Activated CD8-positive, alpha-beta T cell treated with anti-CD3 and anti-CD28 coated beads for 36 hours (primary cell): ENCODE measurements around the gene METTL25B. TPM values are rescaled to one million over a fixed set of nuclear protein-coding genes. Genes with fewer than 3 reads are reported as not detected.
"Not testable (repeated sequence)": the region's sequence is repeated elsewhere in the genome, so short reads cannot be mapped to it uniquely, and the experiment has no call there.

ENCODE experiments used
- ATAC-seq: fragments of 200-7000 bp; cut with Tn5 transposase; one replicate; pipeline ENCODE4 v1.10.0; 2021; ENCODE audit warnings: mild to moderate bottlenecking, moderate library complexity
- CTCF ChIA-PET: fragments of 350-600 bp; sonication (Branson Sonifier 250); formaldehyde crosslinking; loops from one replicate; lab custom pipeline; 2021; ENCODE audit warnings: antibody characterized with exemption; lab: Charles Lee
- POLR2A ChIA-PET: fragments of 350-600 bp; sonication (Branson Sonifier 250); formaldehyde crosslinking; loops from one replicate; lab custom pipeline; 2021; ENCODE audit warnings: antibody characterized with exemption; lab: Charles Lee
- DNase-seq: peaks from one replicate; pipeline ENCODE4 v3.0.0-alpha.2; 2020
- H3K27ac Mint-ChIP-seq: one replicate; pipeline ENCODE4 v1.8.0; 2021; ENCODE audit warnings: mild to moderate bottlenecking, mixed read lengths
- H3K27me3 Mint-ChIP-seq: one replicate; pipeline ENCODE4 v1.8.0; 2021; ENCODE audit warnings: mixed read lengths
- H3K36me3 Mint-ChIP-seq: one replicate; pipeline ENCODE4 v1.8.0; 2021; ENCODE audit warnings: low read depth, mixed read lengths
- H3K4me1 Mint-ChIP-seq: one replicate; pipeline ENCODE4 v1.8.0; 2021; ENCODE audit warnings: low read depth, mixed read lengths
- H3K4me3 Mint-ChIP-seq: one replicate; pipeline ENCODE4 v1.8.0; 2021; ENCODE audit warnings: mild to moderate bottlenecking, moderate library complexity, mixed read lengths
- H3K9me3 Mint-ChIP-seq: one replicate; pipeline ENCODE4 v1.8.0; 2021; ENCODE audit warnings: mixed read lengths
- CTCF ChIP-seq: fragments of 200-600 bp; IDR thresholded peaks from one replicate; pipeline ENCODE4 v1.8.0; 2022; ENCODE audit warnings: antibody characterized with exemption, mild to moderate bottlenecking
- intact Hi-C: fragments of 100-400 bp; cut with micrococcal nuclease; formaldehyde crosslinking; loops from one replicate; pipeline ENCODE4 v1.10.0; 2022
- total RNA-seq, 2 experiments: library from RNA; stranded (reverse); gene quantifications; one replicate each; pipeline ENCODE4 v1.2.3, GENCODE V29; 2021

Gene METTL25B
- total RNA-seq, 2 experiments from 2014 or later, result 32.3 to 32.5 TPM

- no peak overlapping the region for H3K27ac Mint-ChIP-seq
- POLR2A ChIA-PET, result interaction anchor here (0.9 to 1.1 kb wide), 3 partner anchors 10 to 48 kb away, joined by 3 to 4 read pairs (median 3); no protein-coding TSS in a partner anchor
- no peaks in the 10 kb centered on the region for H3K27me3 Mint-ChIP-seq
- DNase-seq (no peak), ATAC-seq (no peak)
- no peak overlapping the region for H3K4me3 Mint-ChIP-seq
- intact Hi-C loops, result no loop called here
- H3K9me3 Mint-ChIP-seq, result no peaks in the 10 kb centered on the region
- H3K36me3 Mint-ChIP-seq, result no peaks in the 10 kb centered on the region
- peaks cover 5% of the 10 kb centered on the region for H3K4me1 Mint-ChIP-seq
- CTCF ChIA-PET, result interaction anchor here (0.9 to 1.3 kb wide), 2 partner anchors 32 to 34 kb away, joined by 3 to 6 read pairs; partner anchors contain the start of genes ISG20L2 and METTL25B
- no peak for TF ChIP-seq CTCF
These were observed 32.0 kb downstream of the METTL25B start for GRCh38 chr1:156760092-156760795.

- TF ChIP-seq CTCF, result no peak
- Mint-ChIP-seq H3K27ac (no peak overlapping the region), H3K4me3 (no peak overlapping the region), H3K27me3 (no peaks in the 10 kb centered on the region), H3K9me3 (no peaks in the 10 kb centered on the region), H3K4me1 (peaks cover 3% of the 10 kb centered on the region), H3K36me3 (no peaks in the 10 kb centered on the region)
- POLR2A ChIA-PET, result interaction anchor here (0.9 to 1.0 kb wide), 2 partner anchors 18 to 47 kb away, joined by 3 to 4 read pairs; no protein-coding TSS in a partner anchor
- DNase-seq, result no peak
- CTCF ChIA-PET, result interaction anchor here (0.9 to 1.3 kb wide), 2 partner anchors 32 to 35 kb away, joined by 3 to 6 read pairs; partner anchors contain the start of genes ISG20L2 and METTL25B
- ATAC-seq, result no peak
- intact Hi-C loops, result no loop called here
These were observed 32.5 kb downstream of the METTL25B start for GRCh38 chr1:156760796-156761104.

- POLR2A ChIA-PET, result interaction anchor here (0.6 to 5.0 kb wide), 2 partner anchors 37 to 265 kb away, joined by 3 to 35 read pairs; partner anchors contain the start of genes ISG20L2 and METTL25B
- CTCF ChIA-PET, result interaction anchor here (1.3 to 7.5 kb wide), 2 partner anchors 24 to 38 kb away, joined by 3 to 92 read pairs; partner anchors contain the start of genes ISG20L2, METTL25B and MRPL24
- intact Hi-C loops, result loop anchor here (5.0 kb wide), 1 partner anchor 38 kb away; the partner anchor contains the start of genes ISG20L2 and METTL25B
- not testable (repeated sequence) for H3K4me3 Mint-ChIP-seq, H3K9me3 Mint-ChIP-seq, H3K27me3 Mint-ChIP-seq, H3K27ac Mint-ChIP-seq, ATAC-seq, DNase-seq
- Mint-ChIP-seq H3K4me1 (peaks cover 20% of the 10 kb centered on the region), H3K36me3 (peaks cover 17% of the 10 kb centered on the region)
These were observed 36.9 kb downstream of the METTL25B start for GRCh38 chr1:156765136-156765535.

- peaks cover 21% of the 10 kb centered on the region for H3K36me3 Mint-ChIP-seq
- H3K4me3 Mint-ChIP-seq, result no peak overlapping the region
- H3K4me1 Mint-ChIP-seq, result peaks cover 22% of the 10 kb centered on the region
- CTCF ChIA-PET, result interaction anchor here (1.3 to 7.5 kb wide), 2 partner anchors 24 to 39 kb away, joined by 3 to 92 read pairs; partner anchors contain the start of genes ISG20L2, METTL25B and MRPL24
- no peaks in the 10 kb centered on the region for H3K27me3 Mint-ChIP-seq
- intact Hi-C loops, result loop anchor here (2.0 to 5.0 kb wide), 2 partner anchors 13 to 38 kb away; partner anchors contain the start of genes ISG20L2 and METTL25B
- POLR2A ChIA-PET, result interaction anchor here (4.1 to 5.0 kb wide), 2 partner anchors 14 to 38 kb away, joined by 35 to 41 read pairs; partner anchors contain the start of genes HDGF, ISG20L2 and METTL25B
- peak overlapping the region; percentile 34 for H3K27ac Mint-ChIP-seq
- no peak for TF ChIP-seq CTCF
- DNase-seq (no peak), ATAC-seq (no peak)
- H3K9me3 Mint-ChIP-seq, result no peaks in the 10 kb centered on the region
These were observed 37.4 kb downstream of the METTL25B start for GRCh38 chr1:156765666-156766065.

DNA sequence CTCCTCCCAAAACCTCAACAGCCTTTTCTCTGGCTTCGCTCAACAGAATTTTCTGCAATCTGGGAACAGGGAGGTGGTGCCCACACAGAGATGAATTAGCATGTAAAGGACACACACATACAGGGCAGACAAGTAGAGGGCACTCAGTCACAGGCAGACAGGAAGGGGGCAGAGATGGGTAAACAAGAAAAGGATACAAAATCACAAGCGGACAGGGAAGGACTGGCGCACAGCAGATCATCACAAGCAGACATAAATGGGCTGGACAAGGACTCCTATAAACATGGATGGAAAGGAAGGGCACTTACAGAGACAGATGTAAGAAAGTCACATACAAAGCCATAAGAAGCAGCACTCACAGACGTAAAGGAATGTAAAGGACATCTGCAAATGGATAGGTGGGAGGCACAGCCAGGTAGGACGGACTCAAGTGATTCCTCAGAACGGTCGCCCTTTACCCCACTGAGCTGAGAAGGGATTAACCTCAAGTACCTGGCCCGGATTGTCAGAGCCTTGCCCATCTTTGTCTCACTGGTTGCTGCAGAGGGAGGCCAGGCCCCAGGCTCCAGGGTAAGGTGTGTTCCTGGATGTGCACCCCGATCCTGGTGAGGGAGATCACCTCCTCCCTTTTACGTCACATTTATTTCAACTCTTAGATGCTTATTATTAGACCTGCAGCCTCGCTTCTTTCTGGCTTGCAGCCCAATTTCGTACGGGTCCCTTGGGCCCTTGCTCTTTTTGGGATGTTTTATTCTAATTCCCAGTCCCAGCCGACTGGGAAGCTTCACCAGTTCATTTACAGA is 38.2 kb downstream of the METTL25B start:
- H3K4me3 Mint-ChIP-seq, result no peak overlapping the region
- peaks cover 30% of the 10 kb centered on the region for H3K4me1 Mint-ChIP-seq
- intact Hi-C loops, result loop anchor here (1.0 to 5.0 kb wide), 3 partner anchors 14 to 39 kb away; partner anchors contain the start of genes ISG20L2, METTL25B and MRPL24
- ChIA-PET POLR2A (interaction anchor here (0.7 to 5.0 kb wide), 10 partner anchors 15 to 1697 kb away, joined by 3 to 41 read pairs (median 4); partner anchors contain the start of genes HDGF, ISG20L2, METTL25B and MRPL24), CTCF (interaction anchor here (0.7 to 7.5 kb wide), 11 partner anchors 10 to 93 kb away, joined by 3 to 92 read pairs (median 3); partner anchors contain the start of genes CRABP2, ISG20L2, METTL25B and MRPL24)
- DNase-seq (no peak), ATAC-seq (peak; percentile 0)
- no peaks in the 10 kb centered on the region for H3K27me3 Mint-ChIP-seq
- peaks cover 28% of the 10 kb centered on the region for H3K36me3 Mint-ChIP-seq
- no peak for TF ChIP-seq CTCF
- no peaks in the 10 kb centered on the region for H3K9me3 Mint-ChIP-seq
- no peak overlapping the region for H3K27ac Mint-ChIP-seq
